ENCODE results near the gene TAF6L. TPM values are rescaled to one million over a fixed set of nuclear protein-coding genes. Genes with fewer than 3 reads are reported as not detected.
"Not testable (repeated sequence)": the region's sequence is repeated elsewhere in the genome, so short reads cannot be mapped to it uniquely, and the experiment has no call there.

Gene TAF6L
- total and polyA plus RNA-seq, 3 experiments from 2014 or later = 9.6 to 24.1 (median 21.8) TPM

- Mint-ChIP-seq H3K36me3 (peaks cover 0 to 21% (median 3%) of the 10 kb centered on the region in 3 donors), H3K27ac (peak overlapping the region in 2 of 8 donors; percentile 3 to 15), H3K4me3 (no peak overlapping the region), H3K4me1 (peaks cover 9 to 28% (median 13%) of the 10 kb centered on the region in 3 donors), H3K9me3 (no peaks in the 10 kb centered on the region), H3K27me3 (no peaks in the 10 kb centered on the region)
- ChIA-PET POLR2A (interaction anchor here (0.6 to 1.4 kb wide), 2 partner anchors 25 to 58 kb away, joined by 3 read pairs; partner anchors contain the start of gene NXF1), CTCF (interaction anchor here (0.8 to 1.7 kb wide), 2 partner anchors 39 to 40 kb away, joined by 3 to 7 read pairs; partner anchors contain the start of genes BSCL2, GNG3 and TMEM179B)
- Histone ChIP-seq H3K27me3 (ENCODE audit: insufficient read depth, low read length, poor library complexity, severe bottlenecking) (no peaks in the 10 kb centered on the region), H3K4me1 (ENCODE audit: insufficient read depth, low read length) (peaks cover 7% of the 10 kb centered on the region), H3K9me3 (ENCODE audit: low read length) (no peaks in the 10 kb centered on the region), H3K36me3 (ENCODE audit: insufficient read depth, low read length) (peaks cover 7% of the 10 kb centered on the region), H3K27ac (ENCODE audit: low read depth, low read length) (no peak overlapping the region), H3K4me3 (ENCODE audit: low read length) (no peak overlapping the region)
- no peak for DNase-seq
Measured at GRCh38 chr11:62747475-62748160, 23.6 kb upstream of the TAF6L start.

- peak overlapping the region in 1 of 8 donors; percentile 46 for H3K27ac Mint-ChIP-seq
- CTCF ChIA-PET = interaction anchor here (1.2 kb wide), 1 partner anchor 36 kb away, joined by 3 read pairs; no protein-coding TSS in a partner anchor
Measured at GRCh38 chr11:62749931-62750330, 21.3 kb upstream of the TAF6L start.

GRCh38 chr11:62752177-62752785, 18.9 kb upstream of the TAF6L start:
- Histone ChIP-seq H3K27ac (ENCODE audit: low read depth, low read length) (no peak overlapping the region), H3K36me3 (ENCODE audit: insufficient read depth, low read length) (peaks cover 14% of the 10 kb centered on the region), H3K4me3 (ENCODE audit: low read length) (no peak overlapping the region), H3K27me3 (ENCODE audit: insufficient read depth, low read length, poor library complexity, severe bottlenecking) (no peaks in the 10 kb centered on the region), H3K9me3 (ENCODE audit: low read length) (no peaks in the 10 kb centered on the region), H3K4me1 (ENCODE audit: insufficient read depth, low read length) (peaks cover 22% of the 10 kb centered on the region)
- ChIA-PET POLR2A (interaction anchor here (0.6 to 3.2 kb wide), 5 partner anchors 19 to 161 kb away, joined by 3 to 31 read pairs (median 18); partner anchors contain the start of genes HNRNPUL2, SLC3A2, TAF6L and TUT1), CTCF (interaction anchor here (0.8 to 3.3 kb wide), 5 partner anchors 10 to 34 kb away, joined by 3 to 36 read pairs (median 4); partner anchors contain the start of genes POLR2G and TMEM179B)
- peaks cover 0 to 32% (median 3%) of the 10 kb centered on the region in 3 donors for H3K36me3 Mint-ChIP-seq
- peak overlapping the region in 3 of 7 donors; percentile 8 to 100 (median 29) for H3K4me3 Mint-ChIP-seq
- peaks cover 26 to 45% (median 36%) of the 10 kb centered on the region in 3 donors for H3K4me1 Mint-ChIP-seq
- H3K27ac Mint-ChIP-seq = peak overlapping the region in 5 of 8 donors; percentile 23 to 99 (median 66)
- DNase-seq = no peak
- no peaks in the 10 kb centered on the region for H3K27me3 Mint-ChIP-seq
- no peaks in the 10 kb centered on the region for H3K9me3 Mint-ChIP-seq

More at GRCh38 chr11:62749931-62750330, 21.3 kb upstream of the TAF6L start:
- H3K9me3 Mint-ChIP-seq; H3K27me3 ChIP-seq (ENCODE audit: insufficient read depth, low read length, poor library complexity, severe bottlenecking); H3K27me3 Mint-ChIP-seq; H3K4me3 ChIP-seq (ENCODE audit: low read length); H3K9me3 ChIP-seq (ENCODE audit: low read length); H3K4me3 Mint-ChIP-seq; DNase-seq; H3K27ac ChIP-seq (ENCODE audit: low read depth, low read length): not testable (repeated sequence)
- Mint-ChIP-seq H3K4me1 (peaks cover 24 to 45% (median 30%) of the 10 kb centered on the region in 3 donors), H3K36me3 (peaks cover 0 to 32% (median 3%) of the 10 kb centered on the region in 3 donors)
- Histone ChIP-seq H3K4me1 (ENCODE audit: insufficient read depth, low read length) (peaks cover 22% of the 10 kb centered on the region), H3K36me3 (ENCODE audit: insufficient read depth, low read length) (peaks cover 14% of the 10 kb centered on the region)
- POLR2A ChIA-PET = interaction anchor here (1.1 kb wide), 1 partner anchor 20 kb away, joined by 4 read pairs; no protein-coding TSS in a partner anchor

GRCh38 chr11:62752994-62753735, 18.0 kb upstream of the TAF6L start:
- peaks cover 14% of the 10 kb centered on the region for H3K36me3 ChIP-seq (ENCODE audit: insufficient read depth, low read length)
- Mint-ChIP-seq H3K27ac (peak overlapping the region; percentile 83 to 99 (median 98)), H3K36me3 (peaks cover 0 to 30% (median 3%) of the 10 kb centered on the region in 3 donors), H3K4me1 (peaks cover 26 to 43% (median 36%) of the 10 kb centered on the region in 3 donors), H3K27me3 (no peaks in the 10 kb centered on the region), H3K4me3 (peak overlapping the region; percentile 91 to 100 (median 99)), H3K9me3 (no peaks in the 10 kb centered on the region)
- peaks cover 22% of the 10 kb centered on the region for H3K4me1 ChIP-seq (ENCODE audit: insufficient read depth, low read length)
- CTCF ChIA-PET = interaction anchor here (0.8 to 3.6 kb wide), 19 partner anchors 9 to 193 kb away, joined by 3 to 36 read pairs (median 5); partner anchors contain the start of genes HNRNPUL2, POLR2G, SLC3A2 and TAF6L
- H3K9me3 ChIP-seq (ENCODE audit: low read length) = no peaks in the 10 kb centered on the region
- H3K4me3 ChIP-seq (ENCODE audit: low read length) = peak overlapping the region; percentile 99
- no peak for DNase-seq
- POLR2A ChIA-PET = interaction anchor here (0.6 to 3.2 kb wide), 21 partner anchors 18 to 179 kb away, joined by 3 to 70 read pairs (median 5); partner anchors contain the start of genes B3GAT3, BSCL2, C11orf98 and CSKMT
- no peaks in the 10 kb centered on the region for H3K27me3 ChIP-seq (ENCODE audit: insufficient read depth, low read length, poor library complexity, severe bottlenecking)
- peak overlapping the region; percentile 91 for H3K27ac ChIP-seq (ENCODE audit: low read depth, low read length)

- peaks cover 24 to 40% (median 33%) of the 10 kb centered on the region in 3 donors for H3K4me1 Mint-ChIP-seq
- H3K36me3 ChIP-seq (ENCODE audit: insufficient read depth, low read length) = peaks cover 14% of the 10 kb centered on the region
- POLR2A ChIA-PET = interaction anchor here (0.5 to 3.2 kb wide), 23 partner anchors 13 to 180 kb away, joined by 3 to 70 read pairs (median 5); partner anchors contain the start of genes B3GAT3, BSCL2, C11orf98 and CSKMT
- no peaks in the 10 kb centered on the region for H3K9me3 Mint-ChIP-seq
- CTCF ChIA-PET = interaction anchor here (0.8 to 3.6 kb wide), 20 partner anchors 10 to 194 kb away, joined by 3 to 36 read pairs (median 4); partner anchors contain the start of genes HNRNPUL2, NXF1, SLC3A2 and TAF6L
- no peaks in the 10 kb centered on the region for H3K27me3 ChIP-seq (ENCODE audit: insufficient read depth, low read length, poor library complexity, severe bottlenecking)
- H3K9me3 ChIP-seq (ENCODE audit: low read length) = no peaks in the 10 kb centered on the region
- peak; percentile 95 to 99 (median 98) for DNase-seq
- H3K36me3 Mint-ChIP-seq = peaks cover 0 to 27% (median under 1%) of the 10 kb centered on the region in 3 donors
- peak within 1 kb of the TSS; percentile 91 for H3K27ac ChIP-seq (ENCODE audit: low read depth, low read length)
- peak within 1 kb of the TSS; percentile 83 to 99 (median 98) for H3K27ac Mint-ChIP-seq
- peak within 1 kb of the TSS; percentile 99 for H3K4me3 ChIP-seq (ENCODE audit: low read length)
- H3K4me1 ChIP-seq (ENCODE audit: insufficient read depth, low read length) = peaks cover 22% of the 10 kb centered on the region
- no peaks in the 10 kb centered on the region for H3K27me3 Mint-ChIP-seq
- peak within 1 kb of the TSS; percentile 91 to 100 (median 99) for H3K4me3 Mint-ChIP-seq
Measured at GRCh38 chr11:62753736-62754603, 17.2 kb upstream of the TAF6L start, which contains the start of gene ZBTB3. ZBTB3 (minus strand) TSS chr11:62754160; CDS start chr11:62753664, 496 bp downstream.

- no peaks in the 10 kb centered on the region for H3K27me3 ChIP-seq (ENCODE audit: insufficient read depth, low read length, poor library complexity, severe bottlenecking)
- H3K27ac Mint-ChIP-seq = peak overlapping the region in 4 of 8 donors; percentile 1 to 69 (median 57)
- H3K4me3 ChIP-seq (ENCODE audit: low read length) = no peak overlapping the region
- POLR2A ChIA-PET = interaction anchor here (0.8 to 3.2 kb wide), 5 partner anchors 16 to 133 kb away, joined by 3 to 32 read pairs (median 21); partner anchors contain the start of genes B3GAT3, GNG3, TAF6L and TMEM179B
- H3K27me3 Mint-ChIP-seq = no peaks in the 10 kb centered on the region
- H3K36me3 Mint-ChIP-seq = peaks cover 0 to 18% (median 0%) of the 10 kb centered on the region in 3 donors
- H3K4me3 Mint-ChIP-seq = peak overlapping the region in 5 of 7 donors; percentile 30 to 99 (median 63)
- DNase-seq = no peak
- peaks cover 14% of the 10 kb centered on the region for H3K36me3 ChIP-seq (ENCODE audit: insufficient read depth, low read length)
- peaks cover 21 to 30% (median 28%) of the 10 kb centered on the region in 3 donors for H3K4me1 Mint-ChIP-seq
- no peaks in the 10 kb centered on the region for H3K9me3 ChIP-seq (ENCODE audit: low read length)
- peaks cover 21% of the 10 kb centered on the region for H3K4me1 ChIP-seq (ENCODE audit: insufficient read depth, low read length)
- CTCF ChIA-PET = interaction anchor here (0.6 to 3.6 kb wide), 2 partner anchors 14 to 51 kb away, joined by 3 to 31 read pairs; partner anchors contain the start of gene TAF6L
- H3K9me3 Mint-ChIP-seq = no peaks in the 10 kb centered on the region
- H3K27ac ChIP-seq (ENCODE audit: low read depth, low read length) = no peak overlapping the region
Measured at GRCh38 chr11:62755086-62755615, 16.0 kb upstream of the TAF6L start.
